Measurements from ENCODE around the gene MUC5B. TPM values are rescaled to one million over a fixed set of nuclear protein-coding genes. Genes with fewer than 3 reads are reported as not detected.
"Not testable (repeated sequence)": the region's sequence is repeated elsewhere in the genome, so short reads cannot be mapped to it uniquely, and the experiment has no call there.

MUC5B gene
- total RNA-seq, 1 experiment from 2014 or later = not detected

DNA sequence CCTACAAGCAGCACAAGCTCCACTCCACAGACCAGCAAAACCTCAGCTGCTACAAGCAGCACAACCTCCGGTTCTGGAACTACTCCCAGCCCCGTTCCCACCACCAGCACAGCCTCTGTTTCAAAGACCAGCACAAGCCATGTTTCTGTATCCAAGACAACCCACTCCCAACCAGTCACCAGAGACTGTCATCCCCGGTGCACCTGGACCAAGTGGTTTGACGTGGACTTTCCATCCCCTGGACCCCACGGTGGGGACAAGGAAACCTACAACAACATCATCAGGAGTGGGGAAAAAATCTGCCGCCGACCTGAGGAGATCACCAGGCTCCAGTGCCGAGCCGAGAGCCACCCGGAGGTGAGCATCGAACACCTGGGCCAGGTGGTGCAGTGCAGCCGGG, 33.0 kb upstream of the MUC5B start:
- DNase-seq (ENCODE audit: low read depth) = not testable (repeated sequence)

DNA sequence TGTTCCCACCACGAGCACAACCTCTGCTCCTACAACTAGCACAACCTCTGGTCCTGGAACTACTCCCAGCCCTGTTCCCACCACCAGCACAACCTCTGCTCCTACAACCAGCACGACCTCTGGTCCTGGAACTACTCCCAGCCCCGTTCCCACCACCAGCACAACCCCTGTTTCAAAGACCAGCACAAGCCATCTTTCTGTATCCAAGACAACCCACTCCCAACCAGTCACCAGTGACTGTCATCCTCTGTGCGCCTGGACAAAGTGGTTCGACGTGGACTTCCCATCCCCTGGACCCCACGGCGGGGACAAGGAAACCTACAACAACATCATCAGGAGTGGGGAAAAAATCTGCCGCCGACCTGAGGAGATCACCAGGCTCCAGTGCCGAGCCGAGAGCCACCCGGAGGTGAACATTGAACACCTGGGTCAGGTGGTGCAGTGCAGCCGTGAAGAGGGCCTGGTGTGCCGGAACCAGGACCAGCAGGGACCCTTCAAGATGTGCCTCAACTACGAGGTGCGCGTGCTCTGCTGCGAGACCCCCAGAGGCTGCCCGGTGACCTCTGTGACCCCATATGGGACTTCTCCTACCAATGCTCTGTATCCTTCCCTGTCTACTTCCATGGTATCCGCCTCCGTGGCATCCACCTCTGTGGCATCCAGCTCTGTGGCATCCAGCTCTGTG, 30.9 kb upstream of the MUC5B start:
- not testable (repeated sequence) for DNase-seq (ENCODE audit: low read depth)

DNA sequence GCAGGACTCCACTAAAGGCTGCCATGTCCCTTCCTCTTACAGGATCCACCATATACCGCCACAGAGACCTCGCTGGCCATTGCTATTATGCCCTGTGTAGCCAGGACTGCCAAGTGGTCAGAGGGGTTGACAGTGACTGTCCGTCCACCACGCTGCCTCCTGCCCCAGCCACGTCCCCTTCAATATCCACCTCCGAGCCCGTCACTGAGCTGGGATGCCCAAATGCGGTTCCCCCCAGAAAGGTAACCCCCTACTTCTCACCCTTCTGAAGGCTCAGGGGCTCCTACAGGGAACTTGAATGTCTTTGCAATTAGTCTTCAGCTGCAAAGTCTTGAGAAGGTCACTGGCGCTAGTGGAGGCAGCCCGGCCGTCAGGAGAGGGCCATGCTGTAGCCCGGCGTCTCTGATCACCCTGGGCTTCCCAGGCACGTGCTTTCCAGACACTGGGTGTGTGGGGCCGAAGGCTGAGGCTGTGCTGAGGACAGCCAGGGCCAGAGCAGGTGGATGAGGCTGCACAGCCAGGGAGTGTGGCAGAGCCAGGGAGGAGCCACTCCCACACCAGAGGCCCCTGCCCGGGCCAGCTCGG, 30.0 kb upstream of the MUC5B start:
- no peak for DNase-seq (ENCODE audit: low read depth)

DNA sequence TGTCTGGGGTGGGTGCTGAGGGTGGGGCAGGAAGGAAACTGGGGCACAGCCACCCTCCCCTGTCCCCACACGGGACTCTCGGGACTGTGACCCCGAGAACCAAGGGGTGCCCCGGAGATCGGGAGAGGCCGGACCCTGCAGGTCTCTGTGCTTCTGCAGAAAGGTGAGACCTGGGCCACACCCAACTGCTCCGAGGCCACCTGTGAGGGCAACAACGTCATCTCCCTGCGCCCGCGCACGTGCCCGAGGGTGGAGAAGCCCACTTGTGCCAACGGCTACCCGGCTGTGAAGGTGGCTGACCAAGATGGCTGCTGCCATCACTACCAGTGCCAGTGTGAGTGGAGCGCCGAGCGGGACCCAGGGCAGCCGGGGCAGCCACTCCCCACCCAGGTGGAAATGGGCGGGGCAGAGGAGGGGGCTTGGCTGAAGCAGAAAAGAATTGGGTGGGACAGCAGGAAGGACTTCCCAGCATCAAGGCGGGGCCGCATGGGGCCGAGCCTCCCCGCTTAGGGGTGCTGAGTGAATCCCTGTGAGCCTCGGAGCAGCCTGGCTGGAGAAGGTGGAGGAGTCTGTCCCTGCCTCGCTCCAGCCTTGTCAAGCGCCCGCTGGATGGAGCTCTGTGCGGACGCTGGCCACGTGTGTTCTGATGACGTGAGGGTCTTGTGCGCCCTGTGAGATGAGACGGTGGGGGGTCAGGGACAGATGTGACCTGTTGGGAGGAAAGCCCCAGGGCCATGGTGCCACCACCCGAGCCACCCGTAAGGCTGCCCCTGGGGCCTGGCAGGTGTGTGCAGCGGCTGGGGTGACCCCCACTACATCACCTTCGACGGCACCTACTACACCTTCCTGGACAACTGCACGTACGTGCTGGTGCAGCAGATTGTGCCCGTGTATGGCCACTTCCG, 29.3 kb upstream of the MUC5B start:
- no peak for DNase-seq (ENCODE audit: low read depth)

DNA sequence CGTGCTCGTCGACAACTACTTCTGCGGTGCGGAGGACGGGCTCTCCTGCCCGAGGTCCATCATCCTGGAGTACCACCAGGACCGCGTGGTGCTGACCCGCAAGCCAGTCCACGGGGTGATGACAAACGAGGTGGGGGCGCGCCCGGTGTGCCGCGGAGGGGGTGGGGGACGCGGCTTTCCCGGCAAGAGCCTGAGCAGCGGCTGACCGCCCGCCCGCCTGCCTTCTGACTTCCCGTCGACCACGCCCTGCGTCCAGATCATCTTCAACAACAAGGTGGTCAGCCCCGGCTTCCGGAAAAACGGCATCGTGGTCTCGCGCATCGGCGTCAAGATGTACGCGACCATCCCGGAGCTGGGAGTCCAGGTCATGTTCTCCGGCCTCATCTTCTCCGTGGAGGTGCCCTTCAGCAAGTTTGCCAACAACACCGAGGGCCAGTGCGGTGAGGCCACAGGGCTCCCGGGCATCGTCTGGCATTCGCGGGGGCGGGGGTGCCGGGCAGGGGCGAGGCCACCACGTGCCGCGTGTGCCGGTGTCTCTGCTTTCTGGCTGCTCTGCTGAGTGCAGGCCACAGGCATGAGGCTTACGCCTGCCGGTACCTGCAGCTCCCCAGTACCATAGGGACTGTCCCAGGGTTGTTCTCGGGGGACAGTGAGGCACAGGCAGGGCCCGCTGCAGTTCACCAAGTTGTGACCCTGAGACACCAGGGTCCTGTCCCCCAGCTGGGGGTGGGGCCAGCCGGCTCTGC, 28.5 kb upstream of the MUC5B start:
- DNase-seq (ENCODE audit: low read depth) = no peak

DNA sequence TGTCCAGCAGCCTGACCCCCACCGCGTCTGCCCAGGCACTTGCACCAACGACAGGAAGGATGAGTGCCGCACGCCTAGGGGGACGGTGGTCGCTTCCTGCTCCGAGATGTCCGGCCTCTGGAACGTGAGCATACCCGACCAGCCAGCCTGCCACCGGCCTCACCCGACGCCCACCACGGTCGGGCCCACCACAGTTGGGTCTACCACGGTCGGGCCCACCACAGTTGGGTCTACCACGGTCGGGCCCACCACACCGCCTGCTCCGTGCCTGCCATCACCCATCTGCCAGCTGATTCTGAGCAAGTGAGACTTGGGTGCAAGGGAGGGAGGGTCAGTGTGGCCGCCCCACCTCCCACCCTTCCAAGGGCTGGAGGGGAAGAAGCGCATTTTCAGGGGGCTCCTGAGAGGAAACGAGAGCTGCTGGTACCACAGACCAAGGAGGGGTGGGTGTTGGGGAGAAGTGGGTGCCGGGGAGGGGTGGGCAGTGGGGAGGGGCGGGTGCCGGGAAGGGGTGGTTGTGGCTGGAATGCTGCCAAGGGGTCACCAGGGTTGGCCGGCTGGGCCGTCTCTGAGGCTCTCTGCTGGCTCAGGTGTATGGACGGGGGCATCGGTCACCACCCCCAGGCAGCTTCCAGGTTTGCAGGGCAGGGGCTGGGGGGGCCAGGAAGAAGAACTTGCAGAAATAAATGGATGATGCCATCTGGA, 27.7 kb upstream of the MUC5B start:
- no peak for DNase-seq (ENCODE audit: low read depth)

DNA sequence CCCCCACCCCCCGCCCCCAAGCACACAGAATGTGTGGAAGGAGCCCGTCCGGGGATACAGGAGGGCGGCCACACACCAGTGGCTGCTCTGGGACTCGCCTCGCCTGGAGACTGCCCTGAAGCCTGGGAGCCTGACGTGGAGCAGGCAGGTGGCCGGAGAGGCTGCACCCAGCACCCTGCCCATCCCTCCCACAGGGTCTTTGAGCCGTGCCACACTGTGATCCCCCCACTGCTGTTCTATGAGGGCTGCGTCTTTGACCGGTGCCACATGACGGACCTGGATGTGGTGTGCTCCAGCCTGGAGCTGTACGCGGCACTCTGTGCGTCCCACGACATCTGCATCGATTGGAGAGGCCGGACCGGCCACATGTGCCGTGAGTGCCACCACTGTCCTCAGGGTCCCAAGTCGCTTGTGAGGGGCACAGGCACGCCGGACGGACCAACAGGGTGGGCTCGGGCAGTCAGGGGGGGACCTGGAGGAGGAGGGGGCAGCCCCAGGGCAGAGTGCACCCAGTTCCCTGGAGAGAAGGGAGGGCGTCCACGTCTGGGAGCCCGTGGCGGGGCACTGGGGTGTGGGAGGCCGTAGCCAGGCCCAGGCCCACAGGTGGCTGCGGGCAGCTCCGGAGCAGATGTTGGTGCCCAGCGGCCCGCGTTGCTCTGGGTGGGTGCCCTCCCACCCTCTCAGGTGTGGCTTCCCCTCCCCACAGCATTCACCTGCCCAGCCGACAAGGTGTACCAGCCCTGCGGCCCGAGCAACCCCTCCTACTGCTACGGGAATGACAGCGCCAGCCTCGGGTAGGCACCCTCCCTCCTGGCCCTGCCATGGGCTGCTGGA, 27.0 kb upstream of the MUC5B start:
- DNase-seq (ENCODE audit: low read depth) = no peak

DNA sequence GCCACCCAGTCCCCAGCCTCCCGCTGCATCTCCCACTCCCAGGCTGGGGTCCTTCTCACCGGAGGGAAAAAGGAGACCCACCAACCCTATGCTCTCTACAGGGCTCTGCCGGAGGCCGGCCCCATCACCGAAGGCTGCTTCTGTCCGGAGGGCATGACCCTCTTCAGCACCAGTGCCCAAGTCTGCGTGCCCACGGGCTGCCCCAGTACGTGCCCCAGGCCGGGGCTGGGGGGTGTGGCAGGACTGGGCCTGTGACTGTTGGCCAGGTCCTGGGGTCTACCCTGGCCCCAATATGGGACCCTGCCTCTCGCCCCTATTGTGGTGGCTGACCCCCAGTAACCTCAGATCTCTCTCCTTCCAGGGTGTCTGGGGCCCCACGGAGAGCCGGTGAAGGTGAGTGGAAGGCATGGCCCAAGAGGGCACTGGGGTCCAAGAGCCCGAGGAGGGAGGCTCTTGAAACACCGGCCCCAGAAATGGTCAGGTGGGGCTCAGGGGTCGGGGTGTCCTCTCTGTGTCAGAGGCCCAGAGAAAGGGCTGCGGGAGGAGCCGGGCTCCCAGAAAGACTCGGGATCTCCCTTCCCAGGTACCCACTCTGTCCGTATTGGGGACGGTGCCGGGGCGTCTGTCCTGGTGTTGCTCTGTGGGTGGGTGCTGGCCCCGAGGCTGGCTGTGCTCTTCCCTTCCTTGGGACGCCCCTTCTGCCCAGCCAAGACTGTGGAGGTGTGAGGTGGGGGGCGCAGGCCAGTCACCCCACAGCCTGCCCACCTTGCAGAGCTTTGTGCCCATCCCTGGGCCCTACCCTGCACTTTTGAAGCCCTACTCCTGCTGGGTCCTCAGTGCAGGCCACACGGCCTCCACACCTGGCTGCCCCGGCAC, 26.1 kb upstream of the MUC5B start:
- no peak for DNase-seq (ENCODE audit: low read depth)

DNA sequence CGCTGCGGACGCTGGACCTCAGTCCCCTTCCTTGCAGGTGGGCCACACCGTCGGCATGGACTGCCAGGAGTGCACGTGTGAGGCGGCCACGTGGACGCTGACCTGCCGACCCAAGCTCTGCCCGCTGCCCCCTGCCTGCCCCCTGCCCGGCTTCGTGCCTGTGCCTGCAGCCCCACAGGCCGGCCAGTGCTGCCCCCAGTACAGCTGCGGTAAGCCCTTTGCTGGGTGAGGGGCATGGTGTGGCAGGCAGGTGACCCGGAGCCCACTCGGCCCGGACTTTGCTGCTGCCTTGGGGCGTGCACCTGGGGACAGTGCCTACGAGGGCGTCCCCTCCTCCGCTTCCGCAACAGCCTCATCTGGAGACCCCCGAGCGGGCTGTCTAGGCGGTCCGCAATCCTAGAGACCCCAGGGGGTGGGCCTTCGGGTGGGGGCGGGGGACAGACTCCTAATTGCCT, 25.4 kb upstream of the MUC5B start:
- no peak for DNase-seq (ENCODE audit: low read depth)

DNA sequence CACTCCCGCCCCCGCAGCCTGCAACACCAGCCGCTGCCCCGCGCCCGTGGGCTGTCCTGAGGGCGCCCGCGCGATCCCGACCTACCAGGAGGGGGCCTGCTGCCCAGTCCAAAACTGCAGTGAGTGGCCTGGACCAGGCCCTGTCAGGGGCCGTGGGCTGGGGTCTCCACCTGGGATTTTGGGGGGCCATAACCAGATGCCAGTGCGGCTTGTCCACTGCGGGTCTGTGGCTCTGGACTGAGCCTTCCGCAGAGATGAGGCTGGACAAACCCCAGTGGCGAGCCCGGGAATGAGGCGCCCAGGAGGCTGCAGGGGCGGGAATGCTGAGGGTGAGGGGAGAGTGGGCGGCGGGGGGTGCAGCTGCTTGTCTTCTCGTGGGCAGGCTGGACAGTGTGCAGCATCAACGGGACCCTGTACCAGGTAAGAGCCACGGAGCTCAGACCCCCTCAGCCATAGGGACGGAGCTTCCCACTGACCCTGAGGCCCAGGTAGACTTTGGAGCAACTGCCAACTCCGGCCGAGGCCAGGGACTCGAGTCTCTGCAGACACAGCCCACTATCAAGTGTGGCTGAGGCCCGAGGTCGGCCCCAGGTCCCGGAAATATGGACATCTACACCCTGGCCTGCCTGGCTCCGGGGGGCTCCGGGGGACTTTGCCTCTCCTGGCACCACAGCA, 24.8 kb upstream of the MUC5B start:
- DNase-seq (ENCODE audit: low read depth) = no peak

DNA sequence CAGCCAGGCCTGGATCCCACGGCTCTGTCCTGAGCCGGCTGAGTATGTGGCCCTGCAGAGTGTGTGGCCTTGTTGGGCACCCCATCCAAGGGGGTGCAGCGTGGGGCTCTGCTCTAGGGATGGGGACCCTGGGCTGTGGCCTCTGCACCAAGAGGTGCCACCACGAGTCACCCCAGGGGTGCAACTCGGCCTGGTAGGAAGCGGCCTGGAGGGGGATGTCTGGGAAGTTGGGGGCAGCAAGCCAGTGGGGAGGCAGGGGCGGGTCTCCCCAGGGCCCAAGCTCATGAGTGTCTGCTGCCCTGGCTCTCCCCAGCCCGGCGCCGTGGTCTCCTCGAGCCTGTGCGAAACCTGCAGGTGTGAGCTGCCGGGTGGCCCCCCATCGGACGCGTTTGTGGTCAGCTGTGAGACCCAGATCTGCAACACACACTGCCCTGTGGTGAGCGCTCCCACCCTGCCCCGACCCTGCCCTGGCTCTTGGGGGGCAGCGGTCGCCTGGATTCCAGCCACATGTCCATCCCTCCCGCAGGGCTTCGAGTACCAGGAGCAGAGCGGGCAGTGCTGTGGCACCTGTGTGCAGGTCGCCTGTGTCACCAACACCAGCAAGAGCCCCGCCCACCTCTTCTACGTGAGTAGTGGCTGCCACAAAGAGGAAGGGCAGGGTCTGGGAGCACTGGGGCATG, 24.2 kb upstream of the MUC5B start:
- DNase-seq (ENCODE audit: low read depth) = no peak

DNA sequence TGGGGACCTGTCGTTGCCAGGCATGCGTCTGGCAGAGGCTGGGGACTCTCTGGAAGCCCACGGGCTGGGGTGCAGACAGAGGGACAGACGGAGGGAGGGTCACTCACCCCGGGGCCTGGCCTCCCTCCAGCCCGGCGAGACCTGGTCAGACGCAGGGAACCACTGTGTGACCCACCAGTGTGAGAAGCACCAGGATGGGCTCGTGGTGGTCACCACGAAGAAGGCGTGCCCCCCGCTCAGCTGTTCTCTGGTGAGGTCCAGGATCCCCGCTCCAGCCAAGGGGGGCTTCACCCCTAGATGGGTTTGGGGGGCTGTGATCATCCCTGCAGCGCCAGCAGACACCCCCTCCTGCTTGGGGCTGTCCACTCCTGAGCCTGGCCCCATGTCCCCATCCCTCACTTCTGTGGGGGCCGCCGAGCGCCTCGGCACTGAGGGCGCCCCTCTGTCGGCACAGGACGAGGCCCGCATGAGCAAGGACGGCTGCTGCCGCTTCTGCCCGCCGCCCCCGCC, 23.6 kb upstream of the MUC5B start:
- DNase-seq (ENCODE audit: low read depth) = no peak

DNA sequence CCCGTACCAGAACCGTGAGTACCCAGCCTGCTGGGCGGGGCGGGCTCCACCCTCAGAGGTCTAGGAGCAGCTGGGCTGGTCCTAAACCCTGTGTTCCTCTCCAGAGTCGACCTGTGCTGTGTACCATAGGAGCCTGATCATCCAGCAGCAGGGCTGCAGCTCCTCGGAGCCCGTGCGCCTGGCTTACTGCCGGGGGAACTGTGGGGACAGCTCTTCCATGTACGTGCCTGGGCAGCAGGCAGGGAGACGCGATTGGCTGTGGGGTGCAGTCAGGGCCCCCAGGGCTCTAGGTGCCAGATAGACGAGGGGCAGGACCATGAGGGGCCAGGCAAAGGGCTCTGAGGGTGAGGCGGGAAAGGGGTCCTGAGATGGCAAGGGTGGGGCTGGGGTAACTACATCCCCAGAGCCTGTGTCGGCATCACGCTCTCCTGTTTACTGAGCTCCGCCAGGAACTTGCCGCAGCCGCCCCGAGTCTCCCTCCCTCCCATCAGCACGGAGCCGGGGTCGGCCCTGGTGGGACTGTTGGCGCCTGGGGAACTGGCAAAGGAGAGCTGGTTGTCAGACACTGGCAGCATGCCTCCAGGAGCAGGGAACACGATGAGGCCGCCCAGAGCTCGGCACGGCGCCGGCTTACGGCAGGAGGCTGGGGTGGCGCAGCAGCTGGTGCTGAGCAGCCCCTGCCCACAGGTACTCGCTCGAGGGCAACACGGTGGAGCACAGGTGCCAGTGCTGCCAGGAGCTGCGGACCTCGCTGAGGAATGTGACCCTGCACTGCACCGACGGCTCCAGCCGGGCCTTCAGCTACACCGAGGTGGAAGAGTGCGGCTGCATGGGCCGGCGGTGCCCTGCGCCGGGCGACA, 22.9 kb upstream of the MUC5B start:
- DNase-seq (ENCODE audit: low read depth) = no peak

DNA sequence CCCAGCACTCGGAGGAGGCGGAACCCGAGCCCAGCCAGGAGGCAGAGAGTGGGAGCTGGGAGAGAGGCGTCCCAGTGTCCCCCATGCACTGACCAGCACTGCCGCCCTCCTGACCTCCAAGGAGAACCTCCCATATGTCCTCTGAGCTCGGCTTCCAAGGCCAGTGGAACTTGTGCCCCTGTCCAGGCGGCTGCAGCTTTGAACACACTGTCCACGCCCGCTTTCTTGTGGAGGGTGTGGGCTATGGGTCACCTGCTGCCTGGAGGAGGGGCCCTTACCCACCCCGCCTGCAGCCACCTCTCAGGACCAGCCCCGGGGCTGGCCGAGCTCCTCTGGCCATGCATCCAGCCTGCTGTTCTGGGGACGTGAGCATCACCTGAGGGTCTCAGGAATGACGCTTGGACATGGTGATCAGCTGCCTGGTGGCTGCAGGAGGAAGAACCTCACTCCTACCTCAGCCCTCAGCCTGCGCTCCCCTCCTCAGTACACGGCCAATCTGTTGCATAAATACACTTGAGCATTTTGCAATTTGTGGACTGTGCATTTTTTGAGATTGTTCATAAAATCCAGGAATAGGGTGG, 22.2 kb upstream of the MUC5B start:
- DNase-seq (ENCODE audit: low read depth) = no peak

DNA sequence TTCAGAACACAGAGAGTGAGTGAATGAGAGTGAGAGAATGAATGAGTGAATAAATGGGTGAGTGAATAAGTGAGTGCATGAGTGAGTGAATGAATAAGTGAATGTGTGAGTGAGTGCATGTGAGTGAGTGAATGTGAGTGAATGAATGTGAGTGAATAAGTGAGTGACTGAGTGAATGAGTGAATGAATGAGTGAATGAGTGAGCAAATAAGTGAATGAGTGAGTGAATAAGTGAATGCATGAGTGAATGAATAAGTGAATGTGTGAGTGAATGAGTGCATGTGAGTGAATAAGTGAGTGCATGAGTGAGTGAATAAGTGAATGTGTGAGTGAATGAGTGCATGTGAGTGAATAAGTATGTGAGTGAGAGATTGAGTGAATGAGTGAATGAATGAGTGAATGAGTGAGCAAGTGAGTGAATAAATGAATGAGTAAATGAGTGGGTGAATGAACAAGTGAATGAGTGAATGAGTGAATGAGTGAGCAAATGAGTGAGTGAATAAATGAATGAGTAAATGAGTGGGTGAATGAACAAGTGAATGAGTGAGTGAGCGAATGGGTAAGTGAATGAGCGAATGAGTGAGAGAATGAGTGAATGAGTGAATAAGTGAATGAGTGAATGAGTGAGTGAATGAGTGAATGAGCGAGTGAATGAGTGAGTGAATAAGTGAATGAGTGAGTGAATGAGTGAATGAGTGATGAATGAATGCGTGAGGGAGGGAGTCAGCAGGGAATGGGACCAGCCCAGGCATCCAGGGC, 21.3 kb upstream of the MUC5B start:
- no peak for DNase-seq (ENCODE audit: low read depth)
